ENCODE measurements around the gene FBP1.

DNA sequence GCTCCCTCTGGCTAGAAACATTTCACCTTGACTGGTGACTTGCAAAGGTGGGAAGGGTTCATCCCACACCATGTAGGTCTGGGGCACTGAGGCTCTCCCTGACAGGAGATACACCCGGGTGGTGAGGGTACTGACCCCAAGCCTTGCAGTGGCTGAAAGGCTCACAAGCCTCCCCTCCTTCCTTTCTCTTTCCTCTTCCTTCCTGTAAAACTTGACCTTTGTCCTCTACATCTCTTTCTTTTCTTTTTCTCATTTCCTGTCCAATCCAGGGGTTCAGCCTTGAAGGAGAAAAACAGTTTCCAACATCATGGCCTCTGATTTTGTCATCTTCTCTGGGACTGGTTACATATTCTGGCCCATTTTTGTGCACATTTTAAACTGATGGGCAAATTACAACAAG, 62.3 kb downstream of the FBP1 start:
- TF ChIP-seq CTCF (IDR thresholded peaks at IDR 0.05) = no peak
- TF ChIP-seq POLR2A (IDR thresholded peaks at IDR 0.05) = no peak
- TF ChIP-seq EP300 (IDR thresholded peaks at IDR 0.05) = no peak

All from upper lobe of left lung (tissue), 4 donors.